ENCODE measurements around the gene ZRANB3.
"Not testable (repeated sequence)": the region's sequence is repeated elsewhere in the genome, so short reads cannot be mapped to it uniquely, and the experiment has no call there.

The ZRANB3 gene

GRCh38 chr2:135530313-135531230 lies at the start of gene ZRANB3:
TSS of gene ZRANB3 (minus strand) at chr2:135531218.
- peak; percentile 78 to 83 (median 82) for DNase-seq (ENCODE audit: low read depth in 3 of 3, low spot score in 1 of 3)

GRCh38 chr2:135573620-135574019 lies 42.6 kb upstream of the ZRANB3 start:
- DNase-seq (ENCODE audit: low read depth in 3 of 3, low spot score in 1 of 3): no peak

GRCh38 chr2:135570884-135571283 lies 39.9 kb upstream of the ZRANB3 start:
- DNase-seq (ENCODE audit: low read depth in 3 of 3, low spot score in 1 of 3): no peak

GRCh38 chr2:135563793-135564192 lies 32.8 kb upstream of the ZRANB3 start:
- DNase-seq (ENCODE audit: low read depth in 3 of 3, low spot score in 1 of 3): no peak

- DNase-seq (ENCODE audit: low read depth in 3 of 3, low spot score in 1 of 3): no peak
These were observed 30.9 kb upstream of the ZRANB3 start for GRCh38 chr2:135561925-135562324.

GRCh38 chr2:135557530-135557929 lies 26.5 kb upstream of the ZRANB3 start:
- DNase-seq (ENCODE audit: low read depth in 3 of 3, low spot score in 1 of 3): no peak

- DNase-seq (ENCODE audit: low read depth in 3 of 3, low spot score in 1 of 3): no peak
These were observed 24.3 kb upstream of the ZRANB3 start for GRCh38 chr2:135555311-135555710.

- no peak for DNase-seq (ENCODE audit: low read depth in 3 of 3, low spot score in 1 of 3)
These were observed 21.9 kb upstream of the ZRANB3 start for GRCh38 chr2:135552887-135553286.

- no peak for DNase-seq (ENCODE audit: low read depth in 3 of 3, low spot score in 1 of 3)
These were observed 20.3 kb upstream of the ZRANB3 start for GRCh38 chr2:135551356-135551755.

- no peak for DNase-seq (ENCODE audit: low read depth in 3 of 3, low spot score in 1 of 3)
These were observed 16.3 kb upstream of the ZRANB3 start for GRCh38 chr2:135547311-135547710.

- no peak for DNase-seq (ENCODE audit: low read depth in 3 of 3, low spot score in 1 of 3)
These were observed 15.4 kb upstream of the ZRANB3 start for GRCh38 chr2:135546436-135546835.

GRCh38 chr2:135533545-135533944 lies 2.5 kb upstream of the ZRANB3 start:
- DNase-seq (ENCODE audit: low read depth in 3 of 3, low spot score in 1 of 3): not testable (repeated sequence)

GRCh38 chr2:135532581-135532980 lies 1.6 kb upstream of the ZRANB3 start:
- no peak for DNase-seq (ENCODE audit: low read depth in 3 of 3, low spot score in 1 of 3)

GRCh38 chr2:135531231-135532197 lies 496 bp upstream of the ZRANB3 start, which contains the start of gene R3HDM1:
TSS of gene R3HDM1 (plus strand) at chr2:135531484. CDS start at chr2:135604846, 73,362 bp downstream.
- peak; percentile 78 to 95 (median 89) for DNase-seq (ENCODE audit: low read depth in 3 of 3, low spot score in 1 of 3)

GRCh38 chr2:135528006-135528405 lies 3.0 kb downstream of the ZRANB3 start:
- no peak for DNase-seq (ENCODE audit: low read depth in 3 of 3, low spot score in 1 of 3)

- DNase-seq (ENCODE audit: low read depth in 3 of 3, low spot score in 1 of 3): no peak
These were observed 5.2 kb downstream of the ZRANB3 start for GRCh38 chr2:135525786-135526185.

- no peak for DNase-seq (ENCODE audit: low read depth in 3 of 3, low spot score in 1 of 3)
These were observed 18.9 kb downstream of the ZRANB3 start for GRCh38 chr2:135512099-135512498.

GRCh38 chr2:135510577-135510976 lies 20.4 kb downstream of the ZRANB3 start:
- DNase-seq (ENCODE audit: low read depth in 3 of 3, low spot score in 1 of 3): no peak

- no peak for DNase-seq (ENCODE audit: low read depth in 3 of 3, low spot score in 1 of 3)
These were observed 26.2 kb downstream of the ZRANB3 start for GRCh38 chr2:135504811-135505210.

GRCh38 chr2:135498588-135498987 lies 32.4 kb downstream of the ZRANB3 start:
- not testable (repeated sequence) for DNase-seq (ENCODE audit: low read depth in 3 of 3, low spot score in 1 of 3)

GRCh38 chr2:135494917-135495316 lies 36.1 kb downstream of the ZRANB3 start:
- no peak for DNase-seq (ENCODE audit: low read depth in 3 of 3, low spot score in 1 of 3)

- no peak for DNase-seq (ENCODE audit: low read depth in 3 of 3, low spot score in 1 of 3)
These were observed 36.5 kb downstream of the ZRANB3 start for GRCh38 chr2:135494503-135494902.
